Hematopoietic multipotent progenitor cell treated with erythropoietin and hydrocortisone succinate and interleukin-3 and kit ligand, for 6 days (in vitro differentiated cells): ENCODE data around the gene PLIN3.
A peak's percentile ranks its signal among the peaks of the same experiment; 100 is the strongest.
"Not testable (repeated sequence)": the region's sequence is repeated elsewhere in the genome, so short reads cannot be mapped to it uniquely, and the experiment has no call there.

Experiments used
- DNase-seq: peaks from one replicate; pipeline ENCODE4 v3.0.0-alpha.2; 2015

The PLIN3 gene

DNA sequence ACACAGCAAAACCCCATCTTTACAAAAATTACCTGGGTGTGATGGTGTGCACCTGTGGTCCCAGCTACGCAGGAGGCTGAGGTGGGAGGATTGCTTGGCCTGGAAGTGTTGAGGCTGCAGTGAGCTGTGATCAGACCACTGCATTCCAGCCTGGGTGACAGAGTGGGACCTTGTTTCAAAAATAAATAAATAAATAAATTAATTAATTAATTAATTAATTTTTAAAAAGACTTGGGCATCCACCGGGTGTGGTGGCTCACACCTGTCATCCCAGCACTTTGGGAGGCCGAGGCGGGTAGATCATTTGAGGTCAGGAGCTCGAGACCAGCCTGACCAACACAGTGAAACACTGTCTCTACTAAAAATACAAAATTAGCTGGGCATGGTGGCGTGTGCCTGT lies 62.3 kb downstream of the PLIN3 start:
- DNase-seq: not testable (repeated sequence)

DNA sequence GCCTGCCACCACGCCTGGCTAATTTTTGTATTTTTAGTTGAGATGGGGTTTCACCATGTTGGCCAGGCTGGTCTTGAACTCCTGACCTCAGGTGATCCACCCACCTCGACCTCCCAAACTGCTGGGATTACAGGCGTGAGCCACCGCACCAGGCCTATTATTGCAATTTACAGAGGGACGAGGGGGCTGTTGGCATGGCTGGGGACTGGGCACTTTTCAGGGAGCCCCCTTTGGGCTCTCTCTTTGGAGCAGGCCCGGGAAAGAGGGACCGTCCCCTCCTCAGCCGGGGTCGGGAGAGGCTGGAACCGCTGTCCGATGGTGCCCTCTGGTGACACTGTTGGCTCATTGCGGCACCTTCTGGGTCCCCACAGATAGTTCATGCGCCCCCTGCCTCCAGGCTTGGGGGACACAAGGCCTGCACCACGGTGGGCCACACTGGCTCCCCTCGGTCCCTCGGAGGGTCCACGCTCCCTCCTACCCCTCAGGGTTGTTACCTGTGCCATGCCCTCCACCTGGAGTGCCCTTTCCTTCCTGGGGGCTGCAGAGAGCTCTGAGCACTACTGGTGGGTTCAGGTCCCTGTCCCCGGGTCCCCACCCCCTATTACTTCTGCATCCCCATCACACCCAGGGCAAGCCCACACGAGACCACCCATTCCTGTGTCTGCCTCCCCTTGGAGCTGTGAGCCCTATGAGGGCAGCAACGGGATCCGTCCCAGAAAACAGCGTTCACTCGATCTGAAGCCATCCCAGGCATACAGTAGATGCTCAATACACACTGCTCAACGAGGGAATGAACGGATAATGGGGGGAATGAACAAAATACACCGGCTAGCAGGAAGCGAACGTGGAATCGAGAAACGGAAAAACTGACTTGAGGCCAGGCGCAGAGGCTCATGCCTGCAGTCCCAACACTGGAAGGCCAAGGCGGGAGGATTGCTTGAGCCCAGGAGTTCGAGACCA lies 63.5 kb downstream of the PLIN3 start:
- DNase-seq: peak; percentile 85

- no peak for DNase-seq
These were observed 64.8 kb downstream of the PLIN3 start for GRCh38 chr19:4802711-4803110.

DNA sequence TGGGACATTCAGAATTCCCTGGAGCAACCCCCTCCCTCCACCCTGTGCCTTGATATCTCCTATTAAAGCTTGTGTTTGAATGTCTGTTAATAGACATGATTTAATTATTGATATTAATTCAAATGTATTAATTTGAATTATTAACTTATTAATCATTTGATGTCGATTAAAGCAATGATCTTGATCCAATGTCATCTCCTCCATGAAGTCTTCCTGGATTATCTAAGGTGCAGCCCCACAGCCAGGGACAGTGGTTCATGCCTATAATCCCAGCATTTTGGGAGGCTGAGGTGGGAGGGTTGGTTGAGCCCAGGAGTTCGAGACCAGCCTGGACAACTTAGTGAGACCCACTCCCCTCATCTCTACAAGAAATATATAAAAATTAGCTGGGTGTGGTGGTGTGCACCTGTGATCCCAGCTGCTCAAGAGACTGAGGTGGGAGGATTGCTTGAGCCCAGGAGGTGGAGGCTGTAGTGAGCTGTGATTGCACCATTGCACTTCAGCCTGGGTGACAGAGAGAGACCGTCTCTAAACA lies 66.3 kb downstream of the PLIN3 start:
- DNase-seq: no peak

GRCh38 chr19:4800591-4801081 lies 66.8 kb downstream of the PLIN3 start:
- DNase-seq: no peak

DNA sequence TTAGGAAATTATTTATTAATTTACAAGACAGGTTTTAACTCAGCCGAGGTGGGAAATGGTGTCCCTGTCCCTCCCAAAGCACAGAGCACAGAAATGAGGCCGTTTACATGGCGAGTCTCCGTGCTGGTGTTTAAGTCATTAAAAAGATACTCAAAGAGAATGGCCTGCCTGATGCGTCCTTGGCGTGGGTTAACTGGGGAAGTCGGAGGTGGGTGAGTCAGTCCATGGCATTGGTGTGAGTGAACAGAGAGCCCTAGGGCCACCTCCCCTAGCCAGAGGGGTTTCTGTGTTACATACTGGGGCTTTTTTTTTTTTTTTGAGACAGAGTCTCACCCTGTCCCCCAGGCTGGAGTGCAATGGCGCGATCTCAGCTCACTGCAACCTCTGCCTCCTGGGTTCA lies 72.1 kb downstream of the PLIN3 start:
- DNase-seq: no peak

GRCh38 chr19:4794971-4795370 lies 72.5 kb downstream of the PLIN3 start:
- no peak for DNase-seq

- DNase-seq: not testable (repeated sequence)
These were observed 74.2 kb downstream of the PLIN3 start for GRCh38 chr19:4793278-4793677.

DNA sequence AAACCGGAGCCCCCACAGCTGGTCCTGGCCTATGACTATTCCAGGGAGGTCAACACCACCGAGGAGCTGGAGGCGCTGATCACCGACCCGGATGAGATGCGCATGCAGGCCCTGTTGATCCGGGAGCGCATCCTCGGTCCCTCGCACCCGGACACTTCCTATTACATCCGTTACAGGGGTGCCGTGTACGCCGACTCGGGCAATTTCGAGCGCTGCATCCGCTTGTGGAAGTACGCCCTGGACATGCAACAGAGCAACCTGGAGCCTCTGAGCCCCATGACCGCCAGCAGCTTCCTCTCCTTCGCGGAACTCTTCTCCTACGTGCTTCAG lies 74.6 kb downstream of the PLIN3 start:
- not testable (repeated sequence) for DNase-seq

DNA sequence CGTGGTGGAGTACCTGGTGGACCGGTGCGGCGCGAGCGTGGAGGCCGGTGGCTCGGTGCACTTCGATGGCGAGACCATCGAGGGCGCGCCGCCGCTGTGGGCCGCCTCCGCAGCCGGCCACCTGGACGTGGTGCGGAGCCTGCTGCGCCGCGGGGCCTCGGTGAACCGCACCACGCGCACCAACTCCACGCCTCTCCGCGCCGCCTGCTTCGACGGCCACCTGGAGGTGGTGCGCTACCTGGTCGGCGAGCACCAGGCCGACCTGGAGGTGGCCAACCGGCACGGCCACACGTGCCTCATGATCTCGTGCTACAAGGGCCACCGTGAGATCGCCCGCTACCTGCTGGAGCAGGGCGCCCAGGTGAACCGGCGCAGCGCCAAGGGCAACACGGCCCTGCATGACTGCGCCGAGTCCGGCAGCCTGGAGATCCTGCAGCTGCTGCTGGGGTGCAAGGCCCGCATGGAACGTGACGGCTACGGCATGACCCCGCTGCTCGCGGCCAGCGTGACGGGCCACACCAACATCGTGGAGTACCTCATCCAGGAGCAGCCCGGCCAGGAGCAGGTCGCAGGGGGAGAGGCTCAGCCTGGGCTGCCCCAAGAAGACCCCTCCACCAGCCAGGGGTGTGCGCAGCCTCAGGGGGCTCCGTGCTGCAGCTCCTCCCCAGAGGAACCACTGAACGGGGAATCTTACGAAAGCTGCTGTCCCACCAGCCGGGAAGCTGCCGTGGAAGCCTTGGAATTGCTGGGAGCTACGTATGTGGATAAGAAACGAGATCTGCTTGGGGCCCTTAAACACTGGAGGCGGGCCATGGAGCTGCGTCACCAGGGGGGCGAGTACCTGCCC lies 75.2 kb downstream of the PLIN3 start:
- peak; percentile 19 for DNase-seq

DNA sequence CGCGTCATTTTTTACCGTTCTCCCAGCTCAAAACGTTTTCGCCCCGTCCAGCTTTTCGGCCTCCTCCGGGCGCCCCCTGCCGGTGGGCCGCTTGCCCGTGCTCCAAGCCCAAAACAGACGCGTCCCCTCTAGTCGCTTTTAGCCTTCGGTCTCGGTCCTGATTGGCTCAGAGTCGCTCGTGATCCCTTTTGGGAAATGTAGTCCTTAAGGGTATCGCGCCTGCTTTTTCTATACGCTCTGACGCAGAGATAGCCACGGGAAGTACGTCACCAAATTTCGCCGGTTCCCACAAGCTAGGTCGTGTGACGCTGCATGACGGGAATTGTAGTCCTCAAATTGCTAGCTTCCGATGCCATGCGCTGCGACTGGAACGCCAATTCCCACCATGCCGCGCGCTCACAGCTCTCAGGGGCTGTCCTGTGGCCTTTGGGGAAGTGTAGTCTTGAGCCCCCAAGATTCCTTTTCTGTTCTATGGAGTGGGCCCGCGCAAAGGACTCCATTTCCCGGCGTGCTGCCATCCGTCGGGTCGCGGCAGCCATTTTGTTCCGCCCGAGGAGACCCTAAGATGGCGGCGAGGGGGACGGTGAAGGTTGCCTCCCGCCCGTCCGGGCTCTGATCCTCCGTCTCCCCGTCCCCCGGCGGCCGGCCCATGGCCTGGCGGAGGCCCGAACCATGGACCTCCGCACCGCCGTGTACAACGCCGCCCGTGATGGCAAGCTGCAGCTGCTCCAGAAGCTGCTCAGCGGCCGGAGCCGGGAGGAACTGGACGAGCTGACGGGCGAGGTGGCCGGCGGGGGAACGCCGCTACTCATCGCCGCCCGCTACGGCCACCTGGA lies 76.1 kb downstream of the PLIN3 start, which contains the start of gene FEM1A:
FEM1A (plus strand) TSS at position 552 of the 836 bp plus-strand sequence; CDS start at position 673, 121 bp downstream.
- peak; percentile 100 for DNase-seq
